Suprapubic skin (tissue), 2 donors: ENCODE results near the gene NRARP.

Source experiments
- EP300 ChIP-seq: sonication (generic); formaldehyde crosslinking; IDR thresholded peaks from one replicate; pipeline ENCODE4 v1.6.1; 2017; ENCODE audit warnings: antibody characterized with exemption
- POLR2A ChIP-seq, 2 donors: fragments of 450-650 bp; IDR thresholded peaks; one replicate each; pipeline ENCODE4 v1.6.1; 2017; ENCODE audit warnings: antibody characterized with exemption in 2 of 2, mild to moderate bottlenecking in 2 of 2, moderate library complexity in 2 of 2

DNA sequence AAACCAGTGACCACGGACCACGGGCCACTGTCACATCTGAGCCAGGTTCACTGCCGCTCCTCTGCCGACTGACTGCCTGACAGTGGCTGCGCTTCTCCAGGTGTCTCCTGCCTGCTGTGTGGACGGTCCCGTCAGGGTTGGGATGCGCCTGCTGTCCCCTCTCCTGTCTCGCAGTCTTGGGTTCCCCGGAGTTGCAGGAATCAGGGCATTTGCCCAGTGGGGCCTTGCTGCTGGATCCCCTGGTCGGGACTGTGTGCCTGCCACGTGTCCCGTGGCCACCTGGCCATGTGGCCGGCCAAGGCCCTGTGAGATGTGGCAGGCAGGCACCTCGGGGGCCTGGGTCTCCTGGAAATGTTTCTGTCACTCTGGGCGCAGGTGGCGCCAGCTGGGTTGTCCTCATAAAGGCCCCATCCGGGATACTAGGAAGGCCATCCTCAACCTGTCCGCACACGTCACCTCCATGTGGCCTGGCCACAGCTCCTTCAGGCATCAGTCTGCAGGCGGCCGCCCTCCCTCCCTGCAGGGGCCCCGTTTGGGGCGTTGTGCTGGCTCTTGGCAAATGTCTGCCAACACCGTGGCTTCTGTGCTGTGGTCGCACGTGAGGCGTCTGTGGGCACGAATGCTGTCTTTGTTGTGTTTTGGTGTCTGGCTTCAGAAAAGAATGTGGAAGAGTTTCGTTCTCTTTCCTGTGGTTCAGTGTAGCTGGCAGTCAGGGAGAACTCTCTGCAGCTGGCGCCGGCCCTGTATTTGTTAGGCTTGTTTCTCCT, 31.0 kb downstream of the NRARP start:
- TF ChIP-seq EP300 (no peak), POLR2A (IDR thresholded peaks at IDR 0.05) (no peak)
